ENCODE measurements around the gene SHE. TPM values are rescaled to one million over a fixed set of nuclear protein-coding genes. Genes with fewer than 3 reads are reported as not detected.
A peak's percentile ranks its signal among the peaks of the same experiment; 100 is the strongest.

SHE gene
- total and polyA plus RNA-seq, 10 of the 15 experiments (the other 5 are each of a cell fraction or from before 2014, with no cell fraction given), result under 0.01 to 0.05 (median 0.03) TPM; not detected in 3

- CTCF ChIA-PET, result no interaction called here
- Histone ChIP-seq H3K4me2 (ENCODE audit: control insufficient read depth, insufficient read depth) (peak overlapping the region; percentile 31; the same call in 1 of the 2 replicates), H3K27me3 (replicated peaks in 1 of 2; ENCODE audit: control insufficient read depth in 2 of 2, insufficient read depth in 2 of 2, low read length in 1 of 2) (peaks cover 6 to 10% of the 10 kb centered on the region in 2 experiments), H3K79me2 (ENCODE audit: control insufficient read depth, insufficient read depth, low read length) (no peaks in the 10 kb centered on the region), H3K9me3 (replicated peaks; ENCODE audit: control insufficient read depth, insufficient read depth, low read length) (no peaks in the 10 kb centered on the region; the same call in 2 of the 3 replicates), H2AFZ (ENCODE audit: control insufficient read depth, low read depth, low read length) (no peak overlapping the region; the same call in 1 of the 2 replicates), H3K4me1 (ENCODE audit: control insufficient read depth, insufficient read depth, low read length) (peaks cover 10% of the 10 kb centered on the region; the same call in 1 of the 2 replicates), H4K20me1 (ENCODE audit: control insufficient read depth, insufficient read depth) (no peaks in the 10 kb centered on the region), H3K4me3 (no peak overlapping the region), H3K36me3 (ENCODE audit: control insufficient read depth in 2 of 2, insufficient read depth in 2 of 2, low read length in 1 of 2) (no peaks in the 10 kb centered on the region), H3K27ac (ENCODE audit: control insufficient read depth, insufficient read depth) (no peak overlapping the region), H3K9ac (ENCODE audit: control insufficient read depth, insufficient read depth, low read length) (no peak overlapping the region)
- DNase-seq (ENCODE audit: low read depth, low spot score) (no peak), ATAC-seq (no peak), FAIRE-seq (no peak)
- SMC1A ChIA-PET (ENCODE audit: uncharacterized antibody, unreplicated experiment), result interaction anchor here (1.1 kb wide), 1 partner anchor 9 kb away, joined by 3 read pairs; no protein-coding TSS in a partner anchor
- WGBS (ENCODE audit: insufficient coverage, insufficient replicate concordance, low lambda C conversion rate, missing lambda C conversion rate), result 27% methylated on average over 51 of the region's 54 CpGs
- RAD21 ChIA-PET (ENCODE audit: unreplicated experiment), result no interaction called here
- intact Hi-C loops (cut with micrococcal nuclease; ENCODE audit: unreplicated experiment), result no loop called here
- no TSS peak for BruUV-seq (replicated peaks)
- in situ Hi-C loops (cut with MboI), result no loop called here
- POLR2A ChIA-PET, result no interaction called here
- TF ChIP-seq MYB (IDR thresholded peaks at IDR 0.05; ENCODE audit: borderline replicate concordance, low read depth, low read length) (no peak), CUX1 (IDR thresholded peaks at IDR 0.05; ENCODE audit: insufficient replicate concordance, low read depth, low read length) (no peak), TARDBP (IDR thresholded peaks at IDR 0.05; ENCODE audit: borderline replicate concordance) (no peak), NR2C1 (IDR thresholded peaks at IDR 0.05) (no peak), CEBPB (IDR thresholded peaks at IDR 0.05; ENCODE audit: borderline replicate concordance in 1 of 2, low read depth in 2 of 2, low read length in 2 of 2) (peak in 1 of 2 experiments; percentile 57; a peak in 1 of 4 replicates), STAT1 (conservative IDR thresholded peaks at IDR 0.05) (no peak)
- TF ChIP-seq, protein P1, sequence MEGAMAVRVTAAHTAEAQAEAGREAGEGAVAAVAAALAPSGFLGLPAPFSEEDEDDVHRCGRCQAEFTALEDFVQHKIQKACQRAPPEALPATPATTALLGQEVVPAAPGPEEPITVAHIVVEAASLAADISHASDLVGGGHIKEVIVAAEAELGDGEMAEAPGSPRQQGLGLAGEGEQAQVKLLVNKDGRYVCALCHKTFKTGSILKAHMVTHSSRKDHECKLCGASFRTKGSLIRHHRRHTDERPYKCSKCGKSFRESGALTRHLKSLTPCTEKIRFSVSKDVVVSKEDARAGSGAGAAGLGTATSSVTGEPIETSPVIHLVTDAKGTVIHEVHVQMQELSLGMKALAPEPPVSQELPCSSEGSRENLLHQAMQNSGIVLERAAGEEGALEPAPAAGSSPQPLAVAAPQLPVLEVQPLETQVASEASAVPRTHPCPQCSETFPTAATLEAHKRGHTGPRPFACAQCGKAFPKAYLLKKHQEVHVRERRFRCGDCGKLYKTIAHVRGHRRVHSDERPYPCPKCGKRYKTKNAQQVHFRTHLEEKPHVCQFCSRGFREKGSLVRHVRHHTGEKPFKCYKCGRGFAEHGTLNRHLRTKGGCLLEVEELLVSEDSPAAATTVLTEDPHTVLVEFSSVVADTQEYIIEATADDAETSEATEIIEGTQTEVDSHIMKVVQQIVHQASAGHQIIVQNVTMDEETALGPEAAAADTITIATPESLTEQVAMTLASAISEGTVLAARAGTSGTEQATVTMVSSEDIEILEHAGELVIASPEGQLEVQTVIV (IDR thresholded peaks at IDR 0.05; ENCODE audit: borderline replicate concordance, partially characterized antibody), result no peak
These were observed 668 bp downstream of the SHE start for GRCh38 chr1:154501423-154502065.

Measured in GM12878 (cell line).